SK-N-SH (cell line): ENCODE measurements around the gene GATC. TPM values are rescaled to one million over a fixed set of nuclear protein-coding genes. Genes with fewer than 3 reads are reported as not detected.

ENCODE experiments used
- CTCF ChIA-PET: fragments of 300-600, 350-600 bp; formaldehyde crosslinking; extraction: SDS; loops from one replicate; lab custom pipeline; 2021; lab: Yijun Ruan, JAX
- POLR2A ChIA-PET: fragments of 350-600 bp; sonication (Branson Sonifier 250); formaldehyde crosslinking; extraction: SDS; loops from one replicate; lab custom pipeline; 2020; ENCODE audit warnings: antibody characterized with exemption, inconsistent platforms; lab: Yijun Ruan, JAX
- DNase-seq: peaks from one replicate; pipeline ENCODE4 v3.0.0; 2012
- H2AFZ ChIP-seq: fragments of 200-600 bp; sonication (generic); 2 replicates; pipeline ENCODE4 v1.8.1; 2016; ENCODE audit warnings: antibody characterized with exemption, mild to moderate bottlenecking, low read depth
- H3F3A ChIP-seq: fragments of 200-600 bp; sonication (generic); replicated peaks from 2 replicates; pipeline ENCODE3; 2016; ENCODE audit warnings: antibody characterized with exemption, mild to moderate bottlenecking; ENCODE audit not compliant: insufficient read depth
- H3K27ac ChIP-seq, 2 experiments: fragments of 200-500 bp in 1 of 2; fragments of 200-600 bp in 1 of 2; sonication (Bioruptor generic) in 1 of 2; sonication (generic), shearing (Covaris generic) in 1 of 2; 2 replicates each; pipeline versions ENCODE4 v1.5.1 to v1.6.1; 2014 to 2016; ENCODE audit warnings: low read depth in 2 of 2, inconsistent platforms in 1 of 2, low read length in 1 of 2, mild to moderate bottlenecking in 1 of 2, mixed read lengths in 1 of 2
- H3K27me3 ChIP-seq: fragments of 200-600 bp; sonication (generic), shearing (Covaris generic); 2 replicates; pipeline ENCODE4 v1.6.1; 2016; ENCODE audit warnings: mixed run types; ENCODE audit not compliant: insufficient read depth
- H3K36me3 ChIP-seq, 2 experiments: fragments of 200-500 bp in 1 of 2; fragments of 200-600 bp in 1 of 2; sonication (Bioruptor generic) in 1 of 2; sonication (generic) in 1 of 2; replicated peaks in 1 of 2; 2 replicates each; pipeline versions ENCODE3 to v1.5.1; 2014 to 2016; ENCODE audit warnings: low read length in 1 of 2, mild to moderate bottlenecking in 1 of 2; ENCODE audit not compliant: insufficient read depth in 2 of 2, control insufficient read depth in 1 of 2
- H3K4me1 ChIP-seq, 2 experiments: fragments of 200-500 bp in 1 of 2; fragments of 200-600 bp in 1 of 2; sonication (Bioruptor generic) in 1 of 2; sonication (generic), shearing (Covaris generic) in 1 of 2; 2 replicates each; pipeline versions ENCODE4 v1.5.1 to v1.6.1; 2014 to 2016; ENCODE audit warnings: low read depth in 1 of 2, low read length in 1 of 2, mixed run types in 1 of 2; ENCODE audit not compliant: insufficient read depth in 2 of 2, control insufficient read depth in 1 of 2
- H3K4me2 ChIP-seq: fragments of 200-600 bp; sonication (generic), shearing (Covaris generic); 2 replicates; pipeline ENCODE4 v1.6.1; 2017; ENCODE audit warnings: mixed run types
- H3K4me3 ChIP-seq, 2 experiments: fragments of 200-500 bp in 1 of 2; fragments of 200-600 bp in 1 of 2; sonication (Bioruptor generic) in 1 of 2; sonication (generic), shearing (Covaris generic) in 1 of 2; 2 replicates each; pipeline versions ENCODE4 v1.5.1 to v1.8.1; 2014 to 2016; ENCODE audit warnings: low read depth in 2 of 2, inconsistent platforms in 1 of 2, low read length in 1 of 2, mild to moderate bottlenecking in 1 of 2, mixed read lengths in 1 of 2, moderate library complexity in 1 of 2
- H3K79me2 ChIP-seq: fragments of 200-600 bp; sonication (generic); 2 replicates; pipeline ENCODE4 v1.8.1; 2017; ENCODE audit warnings: mild to moderate bottlenecking; ENCODE audit not compliant: insufficient read depth
- H3K9ac ChIP-seq: fragments of 200-600 bp; sonication (generic); 2 replicates; pipeline ENCODE4 v1.6.1; 2017; ENCODE audit warnings: mixed run types
- H3K9me2 ChIP-seq: fragments of 200-600 bp; sonication (generic); 2 replicates; pipeline ENCODE4 v1.6.1; 2017; ENCODE audit warnings: mixed run types
- H3K9me3 ChIP-seq: fragments of 200-600 bp; sonication (generic); 2 replicates; pipeline ENCODE4 v1.6.1; 2017; ENCODE audit warnings: mixed run types, mild to moderate bottlenecking, moderate library complexity
- H4K20me1 ChIP-seq: fragments of 200-600 bp; sonication (generic); 2 replicates; pipeline ENCODE4 v1.6.1; 2017; ENCODE audit warnings: mild to moderate bottlenecking, mixed run types; ENCODE audit not compliant: insufficient read depth
- CHD2 ChIP-seq: fragments of 150-350 bp; IDR thresholded peaks from 2 replicates; pipeline ENCODE4 v1.6.1; 2018; ENCODE audit warnings: low read length; ENCODE audit not compliant: partially characterized antibody
- CTCF ChIP-seq: fragments of 200-600 bp; sonication (generic); IDR thresholded peaks from 2 replicates; pipeline ENCODE4 v1.6.1; 2017; ENCODE audit warnings: antibody characterized with exemption, mild to moderate bottlenecking, moderate library complexity
- ELF1 ChIP-seq: IDR thresholded peaks from 2 replicates; pipeline ENCODE4 v1.4.0; 2012
- EP300 ChIP-seq, 2 experiments: IDR thresholded peaks; 2 replicates each; pipeline versions ENCODE4 v1.4.0 to v1.6.1; 2012; ENCODE audit warnings: borderline replicate concordance in 1 of 2, low read depth in 1 of 2, low read length in 1 of 2
- FOSL2 ChIP-seq: IDR thresholded peaks from 2 replicates; pipeline ENCODE4 v1.4.0; 2012; ENCODE audit warnings: low read depth, mild to moderate bottlenecking, moderate library complexity, borderline replicate concordance
- FOXJ3 ChIP-seq: sonication (generic); formaldehyde crosslinking; IDR thresholded peaks from 2 replicates; pipeline ENCODE4 v1.5.1; 2020; ENCODE audit warnings: mild to moderate bottlenecking, missing genetic modification reagents
- FOXM1 ChIP-seq: IDR thresholded peaks from 2 replicates; pipeline ENCODE4 v1.4.0; 2012; ENCODE audit warnings: low read depth, mild to moderate bottlenecking
- GATA2 ChIP-seq: sonication (generic); formaldehyde crosslinking; IDR thresholded peaks from 2 replicates; pipeline ENCODE4 v1.5.0; 2020; ENCODE audit warnings: mild to moderate bottlenecking, missing genetic modification reagents
- MEF2A ChIP-seq: IDR thresholded peaks from 2 replicates; pipeline ENCODE4 v1.4.0; 2012; ENCODE audit warnings: low read depth, borderline replicate concordance
- MXI1 ChIP-seq: IDR thresholded peaks from 2 replicates; pipeline ENCODE4 v1.6.1; 2012; ENCODE audit warnings: mild to moderate bottlenecking, low read depth, low read length, improper control_type of control experiment
- NFIC ChIP-seq: IDR thresholded peaks from 2 replicates; pipeline ENCODE4 v1.4.0; 2012; ENCODE audit warnings: borderline replicate concordance
- POLR2AphosphoS5 ChIP-seq: IDR thresholded peaks from 2 replicates; pipeline ENCODE4 v1.6.1; 2012; ENCODE audit warnings: low read depth, low read length
- RAD21 ChIP-seq: IDR thresholded peaks from 2 replicates; pipeline ENCODE4 v1.6.1; 2012; ENCODE audit warnings: mild to moderate bottlenecking, low read length
- RCOR1 ChIP-seq: fragments of 150-350 bp; IDR thresholded peaks from 2 replicates; pipeline ENCODE4 v1.6.1; 2017; ENCODE audit warnings: antibody characterized with exemption, low read length
- RFX5 ChIP-seq: IDR thresholded peaks from 2 replicates; pipeline ENCODE4 v1.6.1; 2012; ENCODE audit warnings: mild to moderate bottlenecking, improper control_type of control experiment, low read length
- SIN3A ChIP-seq: IDR thresholded peaks from 2 replicates; pipeline ENCODE4 v1.6.1; 2012; ENCODE audit warnings: low read depth, mild to moderate bottlenecking, low read length, moderate library complexity, borderline replicate concordance
- TAF1 ChIP-seq: IDR thresholded peaks from 2 replicates; pipeline ENCODE4 v1.6.1; 2012; ENCODE audit warnings: low read depth, mild to moderate bottlenecking, low read length, moderate library complexity, borderline replicate concordance
- TCF12 ChIP-seq: IDR thresholded peaks from 2 replicates; pipeline ENCODE4 v1.4.0; 2012
- TEAD4 ChIP-seq: IDR thresholded peaks from 2 replicates; pipeline ENCODE4 v1.4.0; 2012; ENCODE audit warnings: mild to moderate bottlenecking, borderline replicate concordance; ENCODE audit not compliant: insufficient read depth
- WGBS: methylation state at CpG from one replicate; pipeline ENCODE4 v1.1.6; 2017; ENCODE audit warnings: low lambda C conversion rate; 5-methylcytosine and 5-hydroxymethylcytosine counted together
- polyA plus RNA-seq, 3 experiments: library from polyadenylated mRNA; depleted of rRNA; stranded (reverse); fragments of >200 nt; gene quantifications; 2 replicates each; pipeline ENCODE4 v1.2.3, GENCODE V29; 2012
- TF ChIP-seq, protein P1 (sequence below): fragments of 150-350 bp; IDR thresholded peaks from 2 replicates; pipeline ENCODE4 v1.6.1; 2017; ENCODE audit warnings: antibody characterized with exemption, low read length, low read depth, borderline replicate concordance
- TF ChIP-seq, protein P2 (sequence below): IDR thresholded peaks from 2 replicates; pipeline ENCODE4 v1.4.0; 2012; ENCODE audit warnings: low read depth, borderline replicate concordance

GATC gene
- polyA plus RNA-seq, 1 of the 3 experiments (the other 2 are of a cell fraction), result 10.6 TPM

DNA sequence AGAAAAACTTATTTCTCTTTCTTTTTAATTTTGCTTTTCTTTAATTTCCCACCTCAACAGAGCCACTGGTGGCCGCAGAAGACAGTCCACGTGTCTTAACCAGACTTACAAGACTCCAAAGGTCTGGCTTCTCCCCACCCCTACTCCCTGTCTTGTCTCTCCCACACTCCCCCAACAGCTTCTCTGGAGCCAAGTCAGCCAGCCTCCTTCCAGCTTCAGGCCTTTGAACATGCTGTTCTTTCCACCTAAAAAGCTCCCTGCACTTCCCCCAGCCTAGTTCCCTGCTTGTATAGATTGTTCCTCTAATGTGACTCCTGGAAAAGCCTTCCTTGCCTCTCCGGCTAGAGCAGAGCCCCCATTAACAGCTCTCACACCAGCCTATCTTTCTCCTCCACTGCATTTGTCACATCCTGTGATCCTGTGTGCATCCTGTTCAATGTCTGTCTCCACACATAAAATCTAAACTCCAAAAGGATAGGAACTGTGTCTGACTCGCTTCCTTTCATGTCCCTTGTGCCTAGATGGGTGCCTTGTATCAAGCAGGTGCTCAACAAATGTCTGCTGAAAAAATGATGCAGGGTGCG is 41.9 kb downstream of the GATC start (continued):
- TF ChIP-seq CTCF (no peak), TCF12 (no peak), FOXJ3 (CRISPR knock-in tag) (no peak), RAD21 (no peak), TEAD4 (no peak)
- TF ChIP-seq, all 33 proteins: peak for 0

DNA sequence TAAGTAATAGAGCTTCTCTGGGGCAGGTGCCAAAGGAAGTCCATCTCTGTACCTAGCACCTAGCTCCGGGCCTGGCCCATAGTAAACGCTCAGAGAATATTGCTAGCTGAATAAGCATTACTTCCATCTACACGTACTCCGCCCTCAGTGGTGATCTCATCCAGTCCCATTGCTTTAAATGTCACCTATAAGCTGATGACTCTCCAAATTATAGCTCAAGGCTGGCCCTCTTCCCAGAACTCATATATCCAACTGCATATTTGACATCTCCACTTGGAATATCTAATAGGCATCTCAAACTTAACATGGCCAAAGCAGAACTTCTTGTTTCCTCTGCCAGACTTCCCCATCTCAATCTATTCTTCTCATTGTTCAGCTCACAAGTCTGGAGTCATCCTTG is 42.8 kb downstream of the GATC start:
- H3K36me3 ChIP-seq, result peaks cover 0 to 11% of the 10 kb centered on the region in 2 experiments
- POLR2A ChIA-PET, result no interaction called here
- TF ChIP-seq MEF2A (no peak), MXI1 (no peak), RFX5 (no peak), CHD2 (no peak), TAF1 (no peak), FOXM1 (no peak), RCOR1 (no peak), ELF1 (no peak), EP300 (IDR thresholded peaks at IDR 0.05; ENCODE audit: borderline replicate concordance in 1 of 2, low read depth in 1 of 2, low read length in 1 of 2) (no peak), FOSL2 (no peak), SIN3A (no peak), POLR2AphosphoS5 (no peak), NFIC (no peak), GATA2 (CRISPR knock-in tag) (no peak), CTCF (no peak)
- TF ChIP-seq, protein P1, sequence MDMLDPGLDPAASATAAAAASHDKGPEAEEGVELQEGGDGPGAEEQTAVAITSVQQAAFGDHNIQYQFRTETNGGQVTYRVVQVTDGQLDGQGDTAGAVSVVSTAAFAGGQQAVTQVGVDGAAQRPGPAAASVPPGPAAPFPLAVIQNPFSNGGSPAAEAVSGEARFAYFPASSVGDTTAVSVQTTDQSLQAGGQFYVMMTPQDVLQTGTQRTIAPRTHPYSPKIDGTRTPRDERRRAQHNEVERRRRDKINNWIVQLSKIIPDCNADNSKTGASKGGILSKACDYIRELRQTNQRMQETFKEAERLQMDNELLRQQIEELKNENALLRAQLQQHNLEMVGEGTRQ, result no peak
- TF ChIP-seq, protein P2, sequence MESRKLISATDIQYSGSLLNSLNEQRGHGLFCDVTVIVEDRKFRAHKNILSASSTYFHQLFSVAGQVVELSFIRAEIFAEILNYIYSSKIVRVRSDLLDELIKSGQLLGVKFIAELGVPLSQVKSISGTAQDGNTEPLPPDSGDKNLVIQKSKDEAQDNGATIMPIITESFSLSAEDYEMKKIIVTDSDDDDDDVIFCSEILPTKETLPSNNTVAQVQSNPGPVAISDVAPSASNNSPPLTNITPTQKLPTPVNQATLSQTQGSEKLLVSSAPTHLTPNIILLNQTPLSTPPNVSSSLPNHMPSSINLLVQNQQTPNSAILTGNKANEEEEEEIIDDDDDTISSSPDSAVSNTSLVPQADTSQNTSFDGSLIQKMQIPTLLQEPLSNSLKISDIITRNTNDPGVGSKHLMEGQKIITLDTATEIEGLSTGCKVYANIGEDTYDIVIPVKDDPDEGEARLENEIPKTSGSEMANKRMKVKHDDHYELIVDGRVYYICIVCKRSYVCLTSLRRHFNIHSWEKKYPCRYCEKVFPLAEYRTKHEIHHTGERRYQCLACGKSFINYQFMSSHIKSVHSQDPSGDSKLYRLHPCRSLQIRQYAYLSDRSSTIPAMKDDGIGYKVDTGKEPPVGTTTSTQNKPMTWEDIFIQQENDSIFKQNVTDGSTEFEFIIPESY, result no peak

More for the DNA sequence above, 42.8 kb downstream of the GATC start:
- H3K9me3 ChIP-seq, result no peaks in the 10 kb centered on the region
- no peak overlapping the region for H3K9ac ChIP-seq
- no peaks in the 10 kb centered on the region for H3F3A ChIP-seq
- H3K4me2 ChIP-seq, result no peak overlapping the region
- no peak overlapping the region for H3K27ac ChIP-seq
- H3K9me2 ChIP-seq, result no peaks in the 10 kb centered on the region
- peaks cover 5% of the 10 kb centered on the region; the same call in 1 of the 2 replicates for H3K79me2 ChIP-seq
- no peak for DNase-seq
- H3K4me3 ChIP-seq, result no peak overlapping the region
- no peak overlapping the region for H2AFZ ChIP-seq
- no peaks in the 10 kb centered on the region for H4K20me1 ChIP-seq
- no peaks in the 10 kb centered on the region for H3K27me3 ChIP-seq
- WGBS, result 93% methylated on average over 3 of the region's 4 CpGs
- CTCF ChIA-PET, result interaction anchor here (0.6 to 3.6 kb wide), 4 partner anchors 14 to 59 kb away, joined by 3 to 18 read pairs (median 5); partner anchors contain the start of gene SRSF9
- peaks cover 0 to 6% of the 10 kb centered on the region in 2 experiments; a peak in 1 of 4 replicates for H3K4me1 ChIP-seq
